ENCODE data around the gene SCG2. TPM values are rescaled to one million over a fixed set of nuclear protein-coding genes. Genes with fewer than 3 reads are reported as not detected.

The SCG2 gene
- total RNA-seq, 1 donor from 2014 or later = 0.19 TPM

DNA sequence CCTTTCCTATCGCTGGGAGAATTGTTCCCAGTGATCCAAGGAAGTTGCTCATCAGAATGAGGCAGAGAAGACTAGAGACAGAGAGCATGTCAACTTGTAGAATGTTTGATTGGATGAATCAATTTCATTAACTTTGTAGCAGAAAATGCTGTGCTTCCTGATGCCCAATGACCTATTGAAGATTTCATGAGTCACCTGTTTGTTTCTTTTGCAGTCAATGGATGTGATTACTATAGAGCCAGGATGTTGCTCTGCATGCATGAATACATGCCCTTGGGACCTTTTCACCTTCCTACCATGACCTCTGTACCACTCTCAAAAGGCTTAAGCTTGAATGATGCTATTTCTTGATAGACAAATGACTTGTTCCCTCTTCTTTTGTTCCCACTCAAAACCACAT, 23.3 kb downstream of the SCG2 start:
- intact Hi-C loops (cut with micrococcal nuclease) = no loop called here
- no peaks in the 10 kb centered on the region for H3K9me3 ChIP-seq (replicated peaks)
- H3K27me3 ChIP-seq (ENCODE audit: low read depth) = no peaks in the 10 kb centered on the region
- no peak for DNase-seq
- TF ChIP-seq, protein P1, sequence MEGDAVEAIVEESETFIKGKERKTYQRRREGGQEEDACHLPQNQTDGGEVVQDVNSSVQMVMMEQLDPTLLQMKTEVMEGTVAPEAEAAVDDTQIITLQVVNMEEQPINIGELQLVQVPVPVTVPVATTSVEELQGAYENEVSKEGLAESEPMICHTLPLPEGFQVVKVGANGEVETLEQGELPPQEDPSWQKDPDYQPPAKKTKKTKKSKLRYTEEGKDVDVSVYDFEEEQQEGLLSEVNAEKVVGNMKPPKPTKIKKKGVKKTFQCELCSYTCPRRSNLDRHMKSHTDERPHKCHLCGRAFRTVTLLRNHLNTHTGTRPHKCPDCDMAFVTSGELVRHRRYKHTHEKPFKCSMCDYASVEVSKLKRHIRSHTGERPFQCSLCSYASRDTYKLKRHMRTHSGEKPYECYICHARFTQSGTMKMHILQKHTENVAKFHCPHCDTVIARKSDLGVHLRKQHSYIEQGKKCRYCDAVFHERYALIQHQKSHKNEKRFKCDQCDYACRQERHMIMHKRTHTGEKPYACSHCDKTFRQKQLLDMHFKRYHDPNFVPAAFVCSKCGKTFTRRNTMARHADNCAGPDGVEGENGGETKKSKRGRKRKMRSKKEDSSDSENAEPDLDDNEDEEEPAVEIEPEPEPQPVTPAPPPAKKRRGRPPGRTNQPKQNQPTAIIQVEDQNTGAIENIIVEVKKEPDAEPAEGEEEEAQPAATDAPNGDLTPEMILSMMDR (IDR thresholded peaks at IDR 0.05; ENCODE audit: borderline replicate concordance) = no peak
- no peak overlapping the region for H3K4me3 ChIP-seq
- no peaks in the 10 kb centered on the region for H3K4me1 ChIP-seq
- no peaks in the 10 kb centered on the region for H3K36me3 ChIP-seq
- H3K27ac ChIP-seq (replicated peaks) = no peak overlapping the region

DNA sequence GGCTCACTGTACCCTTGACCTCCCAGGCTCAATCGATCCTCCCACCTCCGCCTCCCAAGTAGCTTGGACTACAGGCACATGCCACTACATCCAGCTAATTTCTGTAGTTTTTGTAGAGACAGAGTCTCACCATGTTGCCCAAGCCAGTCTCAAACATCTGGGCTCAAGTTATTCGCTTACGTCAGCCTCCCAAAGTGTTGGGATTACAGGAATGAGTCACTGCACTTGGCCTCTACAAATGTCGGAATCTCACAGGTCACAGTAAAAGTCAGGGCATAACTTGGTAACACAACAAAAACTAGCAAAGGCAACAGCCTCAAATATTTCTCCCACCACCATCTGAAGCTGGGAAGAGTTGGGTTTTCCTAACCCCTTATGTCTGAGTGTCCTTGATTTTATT, 25.3 kb downstream of the SCG2 start:
- H3K27ac ChIP-seq (replicated peaks) = no peak overlapping the region
- no peak for DNase-seq

DNA sequence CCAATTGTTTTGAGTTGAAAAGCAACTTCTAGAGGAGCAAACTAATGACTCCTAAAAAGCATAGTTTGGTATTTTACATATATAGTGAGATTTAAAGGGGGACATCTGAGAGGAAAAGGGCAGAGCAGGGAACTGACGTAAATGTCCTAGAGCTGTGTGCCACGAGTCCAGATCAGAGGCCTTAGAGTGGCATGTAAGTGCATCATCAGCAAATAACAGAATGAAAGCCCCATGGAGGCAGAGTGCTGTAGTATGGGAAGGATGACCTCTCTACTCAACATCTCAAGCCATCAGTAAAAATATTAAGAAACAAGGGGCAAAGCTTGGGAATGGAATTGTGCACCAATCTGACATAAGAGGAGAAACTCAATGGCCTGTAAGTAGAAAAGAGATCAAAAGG, 31.4 kb downstream of the SCG2 start:
- H3K36me3 ChIP-seq = no peaks in the 10 kb centered on the region
- no peak overlapping the region for H3K27ac ChIP-seq (replicated peaks)
- H3K27me3 ChIP-seq (ENCODE audit: low read depth) = peaks cover 5% of the 10 kb centered on the region
- no peaks in the 10 kb centered on the region for H3K9me3 ChIP-seq (replicated peaks)
- intact Hi-C loops (cut with micrococcal nuclease) = no loop called here
- TF ChIP-seq, protein P1 (IDR thresholded peaks at IDR 0.05; ENCODE audit: borderline replicate concordance) = no peak
- H3K4me3 ChIP-seq = no peak overlapping the region
- no peaks in the 10 kb centered on the region for H3K4me1 ChIP-seq
- DNase-seq = no peak

More for the DNA sequence above, 25.3 kb downstream of the SCG2 start:
- Histone ChIP-seq H3K4me1 (no peaks in the 10 kb centered on the region), H3K4me3 (no peak overlapping the region), H3K27me3 (ENCODE audit: low read depth) (no peaks in the 10 kb centered on the region), H3K36me3 (no peaks in the 10 kb centered on the region), H3K9me3 (replicated peaks) (no peaks in the 10 kb centered on the region)
- TF ChIP-seq, protein P1 (IDR thresholded peaks at IDR 0.05; ENCODE audit: borderline replicate concordance) = no peak
- intact Hi-C loops (cut with micrococcal nuclease) = no loop called here

DNA sequence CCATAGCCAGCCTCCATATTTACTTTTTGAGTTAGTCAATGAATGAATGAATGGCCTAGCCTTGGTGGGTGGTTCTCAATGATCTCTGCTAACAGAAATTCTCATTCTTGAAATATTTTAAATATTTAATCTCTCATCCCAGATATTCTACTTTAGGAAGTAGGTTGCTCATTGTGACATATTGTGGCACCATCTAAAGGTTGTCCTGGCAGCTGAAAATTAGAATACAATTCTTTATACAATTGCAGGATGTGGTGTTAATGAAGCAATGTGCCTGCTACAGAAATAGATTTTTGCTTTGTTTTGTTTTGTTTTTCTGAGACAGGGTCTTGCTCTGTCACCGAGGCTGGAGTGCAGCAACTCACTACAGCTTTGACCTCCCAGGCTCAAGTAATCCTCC, 35.8 kb downstream of the SCG2 start:
- H3K4me3 ChIP-seq = no peak overlapping the region
- TF ChIP-seq, protein P1 (IDR thresholded peaks at IDR 0.05; ENCODE audit: borderline replicate concordance) = no peak

DNA sequence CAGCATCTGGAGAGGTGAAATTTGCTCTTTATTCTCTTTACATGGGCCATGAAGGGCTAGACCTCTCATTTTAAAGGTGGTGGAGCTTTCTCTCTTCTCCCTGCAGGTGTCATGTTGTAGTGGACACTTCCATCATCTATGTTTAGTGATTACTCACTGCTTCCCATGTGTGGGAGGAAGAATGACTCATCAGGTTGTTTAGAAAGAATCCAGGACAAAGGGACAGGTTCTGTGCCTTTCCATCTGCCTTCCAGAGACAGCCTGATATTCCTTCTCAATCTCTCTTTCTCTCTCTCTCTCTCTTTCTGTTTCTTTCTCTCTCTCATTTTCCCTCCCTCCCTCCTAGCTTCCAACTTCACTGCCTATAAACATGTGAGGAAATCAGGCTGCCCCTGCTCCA, 38.7 kb downstream of the SCG2 start:
- H3K4me1 ChIP-seq = no peaks in the 10 kb centered on the region
- H3K27ac ChIP-seq (replicated peaks) = no peak overlapping the region

More for the DNA sequence above, 35.8 kb downstream of the SCG2 start:
- H3K27ac ChIP-seq (replicated peaks) = no peak overlapping the region
- intact Hi-C loops (cut with micrococcal nuclease) = no loop called here
- H3K36me3 ChIP-seq = no peaks in the 10 kb centered on the region
- H3K4me1 ChIP-seq = no peaks in the 10 kb centered on the region
- DNase-seq = no peak
- peaks cover 5% of the 10 kb centered on the region for H3K27me3 ChIP-seq (ENCODE audit: low read depth)
- H3K9me3 ChIP-seq (replicated peaks) = no peaks in the 10 kb centered on the region

More for the DNA sequence above, 38.7 kb downstream of the SCG2 start:
- intact Hi-C loops (cut with micrococcal nuclease) = no loop called here
- DNase-seq = no peak
- no peaks in the 10 kb centered on the region for H3K27me3 ChIP-seq (ENCODE audit: low read depth)
- no peak overlapping the region for H3K4me3 ChIP-seq
- no peaks in the 10 kb centered on the region for H3K9me3 ChIP-seq (replicated peaks)
- H3K36me3 ChIP-seq = no peaks in the 10 kb centered on the region
- TF ChIP-seq, protein P1 (IDR thresholded peaks at IDR 0.05; ENCODE audit: borderline replicate concordance) = no peak
